Measurements from ENCODE around the gene PWWP2B. TPM values are rescaled to one million over a fixed set of nuclear protein-coding genes. Genes with fewer than 3 reads are reported as not detected.

The PWWP2B gene
- total RNA-seq, 2 donors from 2014 or later, result 33.8 to 61.0 TPM

GRCh38 chr10:132355297-132355696 is 41.7 kb upstream of the PWWP2B start:
- Histone ChIP-seq H3K4me3 (no peak overlapping the region), H3K9me3 (no peaks in the 10 kb centered on the region), H3K27me3 (no peaks in the 10 kb centered on the region), H3K4me1 (no peaks in the 10 kb centered on the region), H3K36me3 (no peaks in the 10 kb centered on the region), H3K9ac (ENCODE audit: low read depth in 2 of 2, low read length in 2 of 2) (no peak overlapping the region), H3K27ac (no peak overlapping the region)
- DNase-seq, result no peak
- intact Hi-C loops (cut with DNase I), result no loop called here
- TF ChIP-seq CTCF (IDR thresholded peaks at IDR 0.05), result no peak

- TF ChIP-seq CTCF (IDR thresholded peaks at IDR 0.05), result no peak
Observed at GRCh38 chr10:132355754-132356153, 41.2 kb upstream of the PWWP2B start.

GRCh38 chr10:132356621-132357195 is 40.3 kb upstream of the PWWP2B start:
- no peak overlapping the region for H3K27ac ChIP-seq
- no peak overlapping the region for H3K4me3 ChIP-seq
- H3K27me3 ChIP-seq, result no peaks in the 10 kb centered on the region
- no peaks in the 10 kb centered on the region for H3K4me1 ChIP-seq
- intact Hi-C loops (cut with DNase I), result no loop called here
- no peak for TF ChIP-seq CTCF (IDR thresholded peaks at IDR 0.05)
- no peaks in the 10 kb centered on the region for H3K9me3 ChIP-seq
- H3K9ac ChIP-seq (ENCODE audit: low read depth in 2 of 2, low read length in 2 of 2), result no peak overlapping the region
- DNase-seq, result no peak
- H3K36me3 ChIP-seq, result no peaks in the 10 kb centered on the region

More at GRCh38 chr10:132355754-132356153, 41.2 kb upstream of the PWWP2B start:
- Histone ChIP-seq H3K27me3 (no peaks in the 10 kb centered on the region), H3K4me3 (no peak overlapping the region), H3K36me3 (no peaks in the 10 kb centered on the region), H3K4me1 (no peaks in the 10 kb centered on the region), H3K9ac (ENCODE audit: low read depth in 2 of 2, low read length in 2 of 2) (no peak overlapping the region), H3K27ac (no peak overlapping the region), H3K9me3 (no peaks in the 10 kb centered on the region)
- no peak for DNase-seq
- intact Hi-C loops (cut with DNase I), result no loop called here

GRCh38 chr10:132357286-132358058 is 39.5 kb upstream of the PWWP2B start:
- no peak for TF ChIP-seq CTCF (IDR thresholded peaks at IDR 0.05)
- Histone ChIP-seq H3K4me3 (no peak overlapping the region), H3K4me1 (no peaks in the 10 kb centered on the region), H3K9me3 (no peaks in the 10 kb centered on the region), H3K27me3 (no peaks in the 10 kb centered on the region), H3K9ac (ENCODE audit: low read depth in 2 of 2, low read length in 2 of 2) (no peak overlapping the region), H3K27ac (no peak overlapping the region), H3K36me3 (no peaks in the 10 kb centered on the region)
- intact Hi-C loops (cut with DNase I), result no loop called here
- no peak for DNase-seq

GRCh38 chr10:132359305-132360040 is 37.5 kb upstream of the PWWP2B start:
- DNase-seq, result no peak
- Histone ChIP-seq H3K4me3 (no peak overlapping the region), H3K27ac (no peak overlapping the region), H3K4me1 (no peaks in the 10 kb centered on the region), H3K9me3 (no peaks in the 10 kb centered on the region), H3K27me3 (no peaks in the 10 kb centered on the region), H3K9ac (ENCODE audit: low read depth in 2 of 2, low read length in 2 of 2) (no peak overlapping the region), H3K36me3 (no peaks in the 10 kb centered on the region)
- TF ChIP-seq CTCF (IDR thresholded peaks at IDR 0.05), result no peak
- intact Hi-C loops (cut with DNase I), result no loop called here
